HUDEP-2 (cell line): Measurements from ENCODE around the gene ADM5.
"Not testable (repeated sequence)": the region's sequence is repeated elsewhere in the genome, so short reads cannot be mapped to it uniquely, and the experiment has no call there.

Experiments
- DNase-seq, 76 experiments: peaks; one replicate each; lab custom pipeline; 2025; ENCODE audit not compliant: unreplicated experiment in 76 of 76; lab: John Stamatoyannopoulos, UW

The ADM5 gene

GRCh38 chr19:49696115-49696514 is 6.7 kb downstream of the ADM5 start:
- DNase-seq, result no peak

DNA sequence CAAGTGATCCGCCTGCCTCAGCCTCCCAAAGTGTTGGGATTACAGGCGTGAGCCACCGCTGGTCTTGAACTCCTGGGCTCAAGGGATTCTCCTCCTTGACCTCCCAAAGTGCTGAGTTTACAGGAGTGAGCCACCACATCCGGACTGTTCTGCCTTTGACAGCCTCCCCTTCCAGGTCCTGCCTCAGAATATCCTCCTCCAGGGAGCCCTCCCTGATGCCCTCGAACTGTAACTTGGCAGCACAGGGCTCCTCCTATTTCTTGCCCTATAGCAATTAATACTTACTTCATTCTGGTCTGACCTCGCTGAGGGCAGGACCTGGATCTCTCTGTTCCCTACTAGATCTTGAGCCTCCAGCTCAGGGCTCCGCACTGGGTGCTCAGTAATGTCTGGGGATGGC is 7.5 kb downstream of the ADM5 start:
- no peak for DNase-seq

GRCh38 chr19:49699364-49699763 is 10.0 kb downstream of the ADM5 start:
- DNase-seq, result no peak

- no peak for DNase-seq
Measured at GRCh38 chr19:49700563-49700962, 11.2 kb downstream of the ADM5 start.

GRCh38 chr19:49701271-49701786 is 11.9 kb downstream of the ADM5 start:
- peak in 2 of 76 experiments; percentile 13 to 16 for DNase-seq

DNA sequence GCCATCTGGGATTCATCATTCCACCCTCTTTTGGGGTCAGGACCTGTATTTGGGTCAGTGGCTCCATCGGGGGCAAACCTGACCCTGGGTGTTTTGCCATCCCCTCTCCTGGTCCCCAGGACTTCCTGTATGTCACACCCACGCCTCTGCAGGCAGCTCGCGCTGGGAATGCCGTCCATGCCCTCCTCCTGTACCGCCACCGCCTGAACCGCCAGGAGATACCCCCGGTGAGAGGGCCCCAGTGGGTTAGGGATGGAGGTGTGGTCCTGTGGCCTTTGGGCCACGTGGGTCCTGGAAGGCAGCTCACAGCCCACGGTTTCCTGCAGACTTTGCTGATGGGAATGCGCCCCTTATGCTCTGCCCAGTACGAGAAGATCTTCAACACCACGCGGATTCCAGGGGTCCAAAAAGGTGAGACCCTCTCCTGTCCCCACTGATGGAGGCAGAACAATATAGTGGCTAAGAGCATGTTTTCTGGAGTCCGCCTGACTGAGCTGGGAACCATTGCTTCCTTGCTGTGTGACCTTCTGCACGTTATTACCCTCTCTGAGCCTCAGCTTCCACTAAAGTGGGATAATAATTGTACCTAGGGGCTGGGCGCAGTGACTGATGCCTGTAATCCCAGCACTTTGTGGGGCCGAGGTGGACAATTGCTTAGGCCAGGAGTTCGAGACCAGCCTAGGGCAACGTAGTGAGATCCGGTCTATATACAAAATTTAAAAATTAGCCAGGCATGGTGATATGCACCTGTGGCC is 15.7 kb downstream of the ADM5 start:
- no peak for DNase-seq

DNA sequence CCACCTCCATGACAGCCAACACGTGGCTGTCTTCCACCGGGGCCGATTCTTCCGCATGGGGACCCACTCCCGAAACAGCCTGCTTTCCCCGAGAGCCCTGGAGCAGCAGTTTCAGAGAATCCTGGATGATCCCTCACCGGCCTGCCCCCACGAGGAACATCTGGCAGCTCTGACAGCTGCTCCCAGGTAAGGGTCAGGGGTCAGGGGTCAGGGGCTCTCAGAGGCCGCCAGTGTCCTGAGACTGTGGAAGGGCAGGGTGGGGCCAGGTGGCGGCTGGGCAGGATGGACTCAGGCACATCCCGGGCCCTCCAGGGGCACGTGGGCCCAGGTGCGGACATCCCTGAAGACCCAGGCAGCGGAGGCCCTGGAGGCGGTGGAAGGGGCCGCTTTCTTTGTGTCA is 16.5 kb downstream of the ADM5 start:
- no peak for DNase-seq

GRCh38 chr19:49710372-49710951 is 21.1 kb downstream of the ADM5 start:
- DNase-seq, result no peak

DNA sequence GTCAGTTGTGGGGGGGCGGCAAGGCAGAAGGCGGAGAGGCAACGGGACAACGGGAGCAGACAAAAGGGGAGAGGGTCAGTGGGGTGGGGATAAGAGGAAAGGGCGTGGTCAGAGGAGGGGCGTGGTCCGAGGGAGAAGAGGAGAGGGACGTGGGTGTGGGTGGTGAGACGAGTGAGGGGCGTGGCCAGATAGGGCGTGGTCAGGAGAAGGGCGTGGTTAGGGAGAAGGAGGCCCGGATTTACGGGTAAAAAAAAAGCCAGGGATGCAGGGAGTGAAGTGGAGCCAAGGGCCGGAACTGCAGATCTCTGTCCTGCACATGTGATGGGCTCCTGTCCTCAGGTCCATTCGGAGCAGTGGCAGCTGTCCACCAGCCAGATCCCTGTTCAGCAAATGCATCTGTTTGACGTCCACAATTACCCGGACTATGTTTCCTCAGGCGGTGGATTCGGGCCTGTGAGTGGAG is 23.0 kb downstream of the ADM5 start:
- DNase-seq, result peak in 51 of 76 experiments; percentile 15 to 74 (median 50)

DNA sequence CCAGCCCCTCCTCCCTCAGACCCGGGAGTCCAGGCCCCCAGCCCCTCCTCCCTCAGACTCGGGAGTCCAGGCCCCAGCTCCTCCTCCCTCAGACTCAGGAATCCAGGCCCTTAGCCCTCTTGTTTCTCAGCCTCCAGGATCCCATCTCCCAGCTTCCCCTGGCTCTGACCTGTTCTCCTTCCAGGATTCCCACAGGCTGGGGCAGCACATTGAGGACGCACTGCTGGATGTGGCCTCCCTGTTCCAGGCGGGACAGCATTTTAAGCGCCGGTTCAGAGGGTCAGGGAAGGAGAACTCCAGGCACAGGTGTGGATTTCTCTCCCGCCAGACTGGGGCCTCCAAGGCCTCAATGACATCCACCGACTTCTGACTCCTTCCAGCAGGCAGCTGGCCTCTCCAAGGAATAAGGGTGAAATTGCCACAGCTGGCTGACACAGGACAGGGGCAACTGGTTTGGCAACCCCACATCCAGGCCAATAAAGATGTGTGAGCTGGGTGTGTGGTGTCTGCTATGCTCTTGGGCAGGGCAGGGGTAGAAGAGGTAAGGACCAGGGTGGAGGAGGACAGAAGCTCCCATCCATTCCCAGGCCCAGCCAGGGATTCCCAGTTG is 23.9 kb downstream of the ADM5 start:
- no peak for DNase-seq

- no peak for DNase-seq
Measured at GRCh38 chr19:49716154-49716553, 26.8 kb downstream of the ADM5 start.

- peak in 1 of 76 experiments; percentile 6 for DNase-seq
Measured at GRCh38 chr19:49718511-49718910, 29.1 kb downstream of the ADM5 start.

GRCh38 chr19:49718991-49719390 is 29.6 kb downstream of the ADM5 start:
- DNase-seq, result no peak

GRCh38 chr19:49719420-49719819 is 30.0 kb downstream of the ADM5 start:
- DNase-seq, result not testable (repeated sequence)

DNA sequence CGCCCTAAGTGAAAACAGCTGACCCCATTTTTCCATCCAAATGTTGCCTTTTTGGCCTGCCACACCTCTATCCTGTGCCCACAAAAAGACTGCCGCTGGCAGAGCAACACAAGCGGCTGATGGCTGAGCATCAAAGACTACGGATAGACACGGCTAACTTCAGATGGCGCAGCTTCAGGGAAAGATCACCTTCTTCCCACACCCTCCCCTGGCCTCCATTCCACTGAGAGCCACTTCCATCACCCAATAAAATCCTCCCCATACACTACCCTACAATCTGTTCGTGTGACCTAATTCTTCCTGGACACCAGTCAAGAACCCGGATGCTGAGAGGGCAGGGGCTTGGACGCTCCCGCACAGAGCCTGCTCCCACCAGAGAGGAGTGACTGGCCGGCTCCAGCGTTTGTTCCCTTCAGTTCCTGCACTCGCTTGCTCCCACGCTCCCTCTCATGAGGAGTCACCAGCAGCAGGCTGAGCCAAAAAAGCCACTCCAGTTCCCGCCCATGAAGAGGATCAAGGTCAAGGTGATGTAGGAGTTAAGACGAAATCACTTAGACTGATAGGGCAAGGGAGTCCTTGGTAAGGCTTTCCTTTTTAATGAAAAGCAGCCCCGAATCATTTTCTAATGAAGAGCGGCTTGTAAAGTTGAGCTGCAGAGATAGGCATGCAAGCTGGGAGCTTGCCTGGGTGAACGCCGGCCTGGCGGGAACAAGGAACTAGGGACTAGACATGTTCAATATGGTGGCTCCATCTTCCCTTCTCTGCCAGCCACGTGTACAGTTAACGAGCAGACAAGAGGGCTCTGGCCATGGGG is 38.0 kb downstream of the ADM5 start:
- DNase-seq, result no peak

GRCh38 chr19:49730166-49730565 is 40.8 kb downstream of the ADM5 start:
- DNase-seq, result no peak

- no peak for DNase-seq
Measured at GRCh38 chr19:49738268-49738667, 48.9 kb downstream of the ADM5 start.

DNA sequence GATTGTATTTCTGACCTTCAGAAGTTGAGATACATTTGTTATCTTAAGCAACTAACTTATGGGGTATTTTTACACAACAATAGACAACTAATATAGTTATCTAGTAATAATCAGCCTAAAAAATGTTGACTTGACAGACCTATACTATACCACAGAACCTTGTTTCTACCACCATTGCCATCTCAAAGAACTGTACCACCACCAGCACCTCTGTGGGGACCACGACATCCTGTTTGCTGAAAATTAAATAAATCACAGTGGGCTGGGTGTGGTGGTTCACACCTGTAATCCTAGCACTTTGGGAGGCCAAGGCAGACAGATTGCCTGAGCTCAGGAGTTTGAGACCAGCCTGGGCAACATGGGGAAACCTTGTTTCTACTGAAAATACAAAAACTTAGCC is 49.7 kb downstream of the ADM5 start:
- DNase-seq, result no peak

DNA sequence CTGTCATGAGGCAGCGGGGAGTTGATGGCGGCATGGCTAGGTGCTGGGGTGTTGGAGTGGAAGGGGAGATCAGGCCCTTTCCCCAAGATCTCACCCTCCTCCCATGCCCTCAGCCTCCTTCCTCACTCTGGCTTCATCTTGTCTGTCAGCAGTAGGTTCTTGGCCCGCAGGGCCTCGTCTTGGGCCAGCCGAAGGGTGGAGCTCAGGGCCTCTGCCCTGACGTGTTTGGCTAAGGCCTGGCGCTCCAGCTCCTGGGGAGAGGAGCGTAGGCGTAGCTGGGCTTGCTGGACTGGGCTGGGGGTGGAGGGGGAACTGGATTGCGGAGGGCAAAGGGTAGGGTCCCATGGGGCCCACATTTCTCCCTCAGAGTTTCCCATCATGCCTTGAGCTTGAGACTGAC is 50.5 kb downstream of the ADM5 start:
- DNase-seq, result no peak
